Measurements from ENCODE around the gene C1R.
"Not testable (repeated sequence)": the region's sequence is repeated elsewhere in the genome, so short reads cannot be mapped to it uniquely, and the experiment has no call there.

Gene C1R

DNA sequence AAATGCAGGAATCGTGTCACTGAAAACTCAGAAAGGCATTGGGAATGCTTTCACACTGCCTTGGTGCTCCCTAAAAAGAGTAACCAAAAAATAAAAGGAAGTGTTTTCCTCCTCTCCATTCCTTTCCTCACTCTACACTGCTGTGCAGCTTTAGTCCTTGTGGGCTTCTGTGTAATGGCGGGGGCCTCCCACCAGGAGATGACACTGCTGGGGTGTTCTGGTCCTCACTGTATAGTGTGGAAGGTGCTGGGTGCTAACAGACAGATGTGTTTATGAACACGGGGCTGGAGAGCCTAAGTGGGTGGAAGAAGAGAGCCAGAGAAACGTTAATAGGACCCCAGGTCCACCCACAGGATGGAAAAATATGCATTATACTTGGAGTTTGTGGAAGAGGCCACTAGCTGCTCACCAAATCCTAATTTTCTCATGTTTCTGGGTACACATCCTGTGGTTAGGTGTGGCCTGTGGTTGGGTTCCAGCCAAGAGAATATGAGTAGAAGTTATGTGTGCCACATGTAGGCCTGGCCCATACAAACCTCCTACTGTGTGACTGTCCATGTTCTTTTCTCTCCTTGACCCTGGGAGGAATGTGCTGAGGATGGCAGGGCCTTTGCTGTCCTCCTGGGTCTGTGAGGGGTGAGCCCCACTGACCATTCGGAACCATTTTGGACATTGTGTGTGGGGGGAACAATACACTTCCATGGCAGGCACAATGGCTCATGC is 45.7 kb downstream of the C1R start:
- Histone ChIP-seq H3K36me3 (ENCODE audit: control insufficient read depth, insufficient read depth, low read length) (no peaks in the 10 kb centered on the region), H3K4me1 (ENCODE audit: control insufficient read depth, insufficient read depth, low read length, poor library complexity, severe bottlenecking) (no peaks in the 10 kb centered on the region), H3K27me3 (replicated peaks; ENCODE audit: control insufficient read depth, insufficient read depth, low read length, poor library complexity, severe bottlenecking) (no peaks in the 10 kb centered on the region), H3K4me3 (ENCODE audit: insufficient read depth, low read depth, low read length, poor library complexity, severe bottlenecking) (no peak overlapping the region), H3K9me3 (ENCODE audit: control insufficient read depth, low read length) (no peaks in the 10 kb centered on the region), H3K27ac (ENCODE audit: insufficient read depth, low read length, poor library complexity, severe bottlenecking) (no peak overlapping the region)
- DNase-seq, result no peak

GRCh38 chr12:7045913-7046312 is 46.3 kb downstream of the C1R start:
- Histone ChIP-seq H3K36me3 (ENCODE audit: control insufficient read depth, insufficient read depth, low read length) (no peaks in the 10 kb centered on the region), H3K9me3 (ENCODE audit: control insufficient read depth, low read length) (no peaks in the 10 kb centered on the region), H3K4me3 (ENCODE audit: insufficient read depth, low read depth, low read length, poor library complexity, severe bottlenecking) (no peak overlapping the region), H3K4me1 (ENCODE audit: control insufficient read depth, insufficient read depth, low read length, poor library complexity, severe bottlenecking) (no peaks in the 10 kb centered on the region), H3K27me3 (replicated peaks; ENCODE audit: control insufficient read depth, insufficient read depth, low read length, poor library complexity, severe bottlenecking) (no peaks in the 10 kb centered on the region), H3K27ac (ENCODE audit: insufficient read depth, low read length, poor library complexity, severe bottlenecking) (no peak overlapping the region)
- no peak for DNase-seq

GRCh38 chr12:7042842-7043241 is 49.4 kb downstream of the C1R start:
- Histone ChIP-seq H3K27ac (ENCODE audit: insufficient read depth, low read length, poor library complexity, severe bottlenecking) (no peak overlapping the region), H3K27me3 (replicated peaks; ENCODE audit: control insufficient read depth, insufficient read depth, low read length, poor library complexity, severe bottlenecking) (no peaks in the 10 kb centered on the region), H3K4me3 (ENCODE audit: insufficient read depth, low read depth, low read length, poor library complexity, severe bottlenecking) (no peak overlapping the region), H3K9me3 (ENCODE audit: control insufficient read depth, low read length) (no peaks in the 10 kb centered on the region), H3K36me3 (ENCODE audit: control insufficient read depth, insufficient read depth, low read length) (no peaks in the 10 kb centered on the region), H3K4me1 (ENCODE audit: control insufficient read depth, insufficient read depth, low read length, poor library complexity, severe bottlenecking) (no peaks in the 10 kb centered on the region)
- no peak for DNase-seq

GRCh38 chr12:7039403-7039802 is 52.8 kb downstream of the C1R start:
- Histone ChIP-seq H3K4me1 (ENCODE audit: control insufficient read depth, insufficient read depth, low read length, poor library complexity, severe bottlenecking) (no peaks in the 10 kb centered on the region), H3K27ac (ENCODE audit: insufficient read depth, low read length, poor library complexity, severe bottlenecking) (no peak overlapping the region), H3K4me3 (ENCODE audit: insufficient read depth, low read depth, low read length, poor library complexity, severe bottlenecking) (no peak overlapping the region), H3K9me3 (ENCODE audit: control insufficient read depth, low read length) (no peaks in the 10 kb centered on the region), H3K36me3 (ENCODE audit: control insufficient read depth, insufficient read depth, low read length) (no peaks in the 10 kb centered on the region), H3K27me3 (replicated peaks; ENCODE audit: control insufficient read depth, insufficient read depth, low read length, poor library complexity, severe bottlenecking) (no peaks in the 10 kb centered on the region)
- no peak for DNase-seq

DNA sequence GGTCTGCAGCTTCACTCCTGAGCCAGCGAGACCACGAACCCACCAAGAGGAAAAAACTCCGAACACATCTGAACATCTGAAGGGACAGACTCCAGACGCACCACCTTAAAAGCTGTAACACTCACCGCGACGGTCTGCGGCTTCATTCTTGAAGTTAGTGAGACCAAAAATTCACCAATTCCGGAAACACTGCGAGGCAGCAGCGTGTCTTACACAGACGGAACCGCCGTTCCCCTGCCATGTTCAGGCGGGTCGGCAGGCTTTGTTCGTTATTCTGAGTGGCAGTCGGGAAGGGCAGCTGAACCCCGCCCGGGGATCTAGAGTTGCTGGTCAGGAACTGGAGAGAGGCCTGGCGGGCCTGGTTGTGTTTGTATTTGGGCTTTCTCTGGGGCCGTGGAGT is 53.7 kb downstream of the C1R start:
- Histone ChIP-seq H3K27me3 (replicated peaks; ENCODE audit: control insufficient read depth, insufficient read depth, low read length, poor library complexity, severe bottlenecking) (no peaks in the 10 kb centered on the region), H3K4me3 (ENCODE audit: insufficient read depth, low read depth, low read length, poor library complexity, severe bottlenecking) (no peak overlapping the region), H3K27ac (ENCODE audit: insufficient read depth, low read length, poor library complexity, severe bottlenecking) (no peak overlapping the region), H3K9me3 (ENCODE audit: control insufficient read depth, low read length) (no peaks in the 10 kb centered on the region), H3K4me1 (ENCODE audit: control insufficient read depth, insufficient read depth, low read length, poor library complexity, severe bottlenecking) (no peaks in the 10 kb centered on the region), H3K36me3 (ENCODE audit: control insufficient read depth, insufficient read depth, low read length) (no peaks in the 10 kb centered on the region)
- DNase-seq, result no peak

DNA sequence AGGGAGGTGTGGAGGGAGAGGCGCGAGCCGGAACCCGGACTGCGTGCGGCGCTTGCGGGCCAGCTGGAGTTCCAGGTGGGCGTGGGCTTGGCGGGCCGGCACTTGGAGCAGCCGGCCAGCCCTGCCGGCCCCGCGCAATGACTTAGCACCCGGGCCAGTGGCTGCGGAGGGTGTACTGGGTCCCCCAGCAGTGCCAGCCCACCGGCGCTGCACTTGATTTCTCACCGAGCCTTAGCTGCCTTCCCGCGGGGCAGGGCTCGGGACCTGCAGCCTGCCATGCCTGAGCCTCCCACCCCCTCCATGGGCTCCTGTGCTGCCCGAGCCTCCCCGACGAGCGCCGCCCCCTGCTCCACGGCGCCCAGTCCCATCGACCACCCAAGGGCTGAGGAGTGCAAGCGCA is 54.8 kb downstream of the C1R start:
- H3K27me3 ChIP-seq (replicated peaks; ENCODE audit: control insufficient read depth, insufficient read depth, low read length, poor library complexity, severe bottlenecking); DNase-seq; H3K27ac ChIP-seq (ENCODE audit: insufficient read depth, low read length, poor library complexity, severe bottlenecking); H3K4me1 ChIP-seq (ENCODE audit: control insufficient read depth, insufficient read depth, low read length, poor library complexity, severe bottlenecking); H3K36me3 ChIP-seq (ENCODE audit: control insufficient read depth, insufficient read depth, low read length); H3K9me3 ChIP-seq (ENCODE audit: control insufficient read depth, low read length); H3K4me3 ChIP-seq (ENCODE audit: insufficient read depth, low read depth, low read length, poor library complexity, severe bottlenecking): not testable (repeated sequence)

- no peaks in the 10 kb centered on the region for H3K9me3 ChIP-seq (ENCODE audit: control insufficient read depth, low read length)
- H3K4me1 ChIP-seq (ENCODE audit: control insufficient read depth, insufficient read depth, low read length, poor library complexity, severe bottlenecking), result no peaks in the 10 kb centered on the region
- no peaks in the 10 kb centered on the region for H3K27me3 ChIP-seq (replicated peaks; ENCODE audit: control insufficient read depth, insufficient read depth, low read length, poor library complexity, severe bottlenecking)
- no peak overlapping the region for H3K4me3 ChIP-seq (ENCODE audit: insufficient read depth, low read depth, low read length, poor library complexity, severe bottlenecking)
- H3K36me3 ChIP-seq (ENCODE audit: control insufficient read depth, insufficient read depth, low read length), result no peaks in the 10 kb centered on the region
- no peak overlapping the region for H3K27ac ChIP-seq (ENCODE audit: insufficient read depth, low read length, poor library complexity, severe bottlenecking)
- DNase-seq, result no peak
Observed at GRCh38 chr12:7035463-7035862, 56.8 kb downstream of the C1R start.

DNA sequence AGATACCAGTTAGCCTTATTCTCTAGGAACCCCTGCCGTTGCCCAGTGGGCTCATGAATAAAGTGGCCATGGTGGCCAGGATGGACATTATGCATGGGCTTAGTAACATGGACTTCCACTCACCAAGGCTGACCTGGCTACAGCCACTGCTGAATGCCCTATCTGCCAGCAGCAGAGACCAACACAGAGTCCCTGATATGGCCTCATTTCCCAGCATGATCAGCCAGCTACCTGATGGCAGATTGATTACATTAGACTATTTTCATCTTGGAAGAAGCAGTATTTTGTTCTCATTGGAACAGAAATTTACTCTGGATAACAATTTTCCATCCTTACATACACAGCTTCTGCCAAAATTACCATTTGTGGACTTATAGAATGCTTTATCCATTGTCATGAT is 57.8 kb downstream of the C1R start:
- no peak overlapping the region for H3K4me3 ChIP-seq (ENCODE audit: insufficient read depth, low read depth, low read length, poor library complexity, severe bottlenecking)
- no peaks in the 10 kb centered on the region for H3K9me3 ChIP-seq (ENCODE audit: control insufficient read depth, low read length)
- no peaks in the 10 kb centered on the region for H3K36me3 ChIP-seq (ENCODE audit: control insufficient read depth, insufficient read depth, low read length)
- H3K27ac ChIP-seq (ENCODE audit: insufficient read depth, low read length, poor library complexity, severe bottlenecking), result no peak overlapping the region
- H3K27me3 ChIP-seq (replicated peaks; ENCODE audit: control insufficient read depth, insufficient read depth, low read length, poor library complexity, severe bottlenecking), result no peaks in the 10 kb centered on the region
- DNase-seq, result no peak
- no peaks in the 10 kb centered on the region for H3K4me1 ChIP-seq (ENCODE audit: control insufficient read depth, insufficient read depth, low read length, poor library complexity, severe bottlenecking)

DNA sequence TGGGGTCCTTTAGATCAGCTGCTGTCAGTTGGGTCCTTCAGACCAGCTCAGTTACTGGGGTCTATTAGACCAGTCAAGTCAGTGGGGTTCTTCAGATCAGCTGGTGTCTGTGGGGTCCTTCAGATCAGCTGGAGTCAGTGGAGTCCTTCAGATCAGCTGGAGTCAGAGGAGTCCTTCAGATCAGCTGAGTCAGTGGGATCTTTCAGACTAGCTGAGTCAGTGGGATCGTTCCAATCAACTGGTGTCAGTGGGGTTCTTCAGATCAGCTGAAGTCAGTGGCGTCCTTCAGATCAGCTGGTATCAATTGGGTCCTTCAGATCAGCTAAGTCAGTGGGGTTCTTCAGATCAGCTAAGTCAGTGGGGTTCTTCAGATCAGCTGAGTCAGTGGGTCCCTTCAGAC is 59.3 kb downstream of the C1R start:
- Histone ChIP-seq H3K4me3 (ENCODE audit: insufficient read depth, low read depth, low read length, poor library complexity, severe bottlenecking) (no peak overlapping the region), H3K9me3 (ENCODE audit: control insufficient read depth, low read length) (no peaks in the 10 kb centered on the region), H3K36me3 (ENCODE audit: control insufficient read depth, insufficient read depth, low read length) (no peaks in the 10 kb centered on the region), H3K4me1 (ENCODE audit: control insufficient read depth, insufficient read depth, low read length, poor library complexity, severe bottlenecking) (no peaks in the 10 kb centered on the region), H3K27ac (ENCODE audit: insufficient read depth, low read length, poor library complexity, severe bottlenecking) (no peak overlapping the region), H3K27me3 (replicated peaks; ENCODE audit: control insufficient read depth, insufficient read depth, low read length, poor library complexity, severe bottlenecking) (no peaks in the 10 kb centered on the region)
- no peak for DNase-seq

DNA sequence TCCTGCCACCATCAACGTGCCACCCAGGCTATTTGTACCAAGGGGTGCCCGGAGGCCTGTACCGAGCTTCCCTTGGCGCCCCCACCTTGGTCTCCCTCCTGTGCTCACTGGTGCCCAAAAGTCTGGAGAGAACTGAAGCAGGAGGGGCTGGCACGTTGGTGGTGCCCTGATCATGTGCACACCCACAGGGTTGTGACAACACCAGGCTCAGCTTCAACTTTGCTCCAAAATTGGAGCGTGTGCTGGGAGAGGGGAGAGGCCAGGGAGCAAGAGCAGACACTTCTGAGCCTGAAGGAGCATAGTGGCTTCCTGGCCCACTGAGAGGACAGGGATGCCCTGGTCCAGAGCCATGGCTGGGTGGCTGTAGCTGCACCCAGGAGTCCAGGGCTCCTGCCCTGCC is 60.9 kb downstream of the C1R start:
- DNase-seq, result no peak
- Histone ChIP-seq H3K9me3 (ENCODE audit: control insufficient read depth, low read length) (no peaks in the 10 kb centered on the region), H3K4me3 (ENCODE audit: insufficient read depth, low read depth, low read length, poor library complexity, severe bottlenecking) (no peak overlapping the region), H3K27me3 (replicated peaks; ENCODE audit: control insufficient read depth, insufficient read depth, low read length, poor library complexity, severe bottlenecking) (no peaks in the 10 kb centered on the region), H3K36me3 (ENCODE audit: control insufficient read depth, insufficient read depth, low read length) (no peaks in the 10 kb centered on the region), H3K27ac (ENCODE audit: insufficient read depth, low read length, poor library complexity, severe bottlenecking) (no peak overlapping the region), H3K4me1 (ENCODE audit: control insufficient read depth, insufficient read depth, low read length, poor library complexity, severe bottlenecking) (no peaks in the 10 kb centered on the region)

Measured in effector memory CD4-positive, alpha-beta T cell (primary cell).